ENCODE measurements around the gene AFAP1. TPM values are rescaled to one million over a fixed set of nuclear protein-coding genes. Genes with fewer than 3 reads are reported as not detected.

AFAP1 gene
- total RNA-seq, 2 experiments from 2014 or later: 7.1 to 7.9 TPM

DNA sequence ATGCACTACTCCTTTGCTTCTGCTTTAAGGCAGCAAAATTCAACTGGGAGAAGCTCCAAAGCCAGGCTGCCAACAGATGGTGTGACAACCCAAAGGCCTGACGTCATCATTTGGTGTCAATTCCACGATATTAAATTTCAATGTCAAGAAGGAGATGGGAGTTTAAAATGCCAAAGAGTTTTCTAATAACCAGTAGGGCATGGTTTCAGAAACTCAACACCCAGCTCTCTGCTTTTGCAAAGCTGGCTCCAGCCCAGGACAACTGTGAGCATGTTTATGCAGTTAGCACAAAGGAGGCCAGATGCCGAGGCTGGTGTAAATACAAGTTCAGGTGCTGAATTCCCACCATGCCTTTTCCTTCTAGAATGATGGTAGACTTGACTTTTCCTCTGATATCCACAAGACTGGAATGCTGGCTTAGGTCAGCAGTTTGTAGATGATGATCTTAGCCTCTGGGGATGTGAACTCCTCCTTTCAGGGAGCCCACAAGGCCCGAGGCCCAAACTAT, 67.3 kb downstream of the AFAP1 start:
- DNase-seq: no peak
- Mint-ChIP-seq H3K36me3 (ENCODE audit: low read depth) (no peaks in the 10 kb centered on the region), H3K4me1 (peaks cover 49% of the 10 kb centered on the region), H3K9me3 (no peaks in the 10 kb centered on the region), H3K4me3 (no peak overlapping the region), H3K27ac (no peak overlapping the region), H3K27me3 (no peaks in the 10 kb centered on the region)
- POLR2A ChIA-PET: no interaction called here
- CTCF ChIA-PET: interaction anchor here (0.7 to 1.0 kb wide), 2 partner anchors 28 to 1308 kb away, joined by 3 to 4 read pairs; no protein-coding TSS in a partner anchor

- POLR2A ChIA-PET: no interaction called here
- CTCF ChIA-PET: no interaction called here
- H3K4me1 Mint-ChIP-seq: peaks cover 44% of the 10 kb centered on the region
- no peak overlapping the region for H3K27ac Mint-ChIP-seq
- H3K4me3 Mint-ChIP-seq: no peak overlapping the region
- DNase-seq: no peak
- H3K27me3 Mint-ChIP-seq: no peaks in the 10 kb centered on the region
- no peaks in the 10 kb centered on the region for H3K36me3 Mint-ChIP-seq (ENCODE audit: low read depth)
- no peaks in the 10 kb centered on the region for H3K9me3 Mint-ChIP-seq
Measured at GRCh38 chr4:7871356-7871755, 68.3 kb downstream of the AFAP1 start.

GRCh38 chr4:7868892-7869471, 70.7 kb downstream of the AFAP1 start:
- peaks cover under 1% of the 10 kb centered on the region for H3K27me3 Mint-ChIP-seq
- H3K9me3 Mint-ChIP-seq: peaks cover 3% of the 10 kb centered on the region
- no peak overlapping the region for H3K4me3 Mint-ChIP-seq
- H3K36me3 Mint-ChIP-seq (ENCODE audit: low read depth): peaks cover 3% of the 10 kb centered on the region
- peak overlapping the region; percentile 85 for H3K27ac Mint-ChIP-seq
- DNase-seq: no peak
- POLR2A ChIA-PET: no interaction called here
- peaks cover 31% of the 10 kb centered on the region for H3K4me1 Mint-ChIP-seq
- CTCF ChIA-PET: interaction anchor here (0.7 to 2.1 kb wide), 2 partner anchors 8 to 25 kb away, joined by 3 to 5 read pairs; no protein-coding TSS in a partner anchor

DNA sequence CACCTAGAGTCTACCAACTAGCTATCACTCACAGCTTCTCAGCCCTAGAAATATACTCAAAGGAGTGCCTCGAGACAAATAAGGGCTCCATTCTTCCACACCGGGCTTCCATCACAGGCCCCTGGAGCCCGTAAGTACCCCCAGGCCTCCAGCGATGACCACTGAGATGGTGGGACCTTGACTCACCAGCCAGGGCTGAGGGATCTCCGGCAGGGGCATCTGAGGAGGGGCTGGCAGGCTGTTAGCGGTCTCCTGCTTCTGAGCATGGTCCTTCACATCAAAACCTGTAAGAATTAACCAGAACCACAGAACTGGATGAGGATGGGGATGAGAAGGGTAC, 71.3 kb downstream of the AFAP1 start:
- Mint-ChIP-seq H3K4me1 (peaks cover 28% of the 10 kb centered on the region), H3K27ac (peak overlapping the region; percentile 85), H3K9me3 (peaks cover 7% of the 10 kb centered on the region), H3K27me3 (peaks cover 2% of the 10 kb centered on the region), H3K36me3 (ENCODE audit: low read depth) (peaks cover 6% of the 10 kb centered on the region), H3K4me3 (no peak overlapping the region)
- DNase-seq: no peak
- CTCF ChIA-PET: interaction anchor here (0.7 to 2.1 kb wide), 2 partner anchors 8 to 24 kb away, joined by 3 to 5 read pairs; no protein-coding TSS in a partner anchor
- POLR2A ChIA-PET: no interaction called here

- Mint-ChIP-seq H3K4me1 (peaks cover 28% of the 10 kb centered on the region), H3K9me3 (peaks cover 8% of the 10 kb centered on the region), H3K4me3 (no peak overlapping the region), H3K27me3 (peaks cover 2% of the 10 kb centered on the region), H3K36me3 (ENCODE audit: low read depth) (peaks cover 6% of the 10 kb centered on the region), H3K27ac (peak overlapping the region; percentile 60)
- DNase-seq: no peak
- ChIA-PET POLR2A (no interaction called here), CTCF (interaction anchor here (0.7 to 2.1 kb wide), 2 partner anchors 9 to 24 kb away, joined by 3 to 5 read pairs; no protein-coding TSS in a partner anchor)
Measured at GRCh38 chr4:7867701-7868435, 71.8 kb downstream of the AFAP1 start.

DNA sequence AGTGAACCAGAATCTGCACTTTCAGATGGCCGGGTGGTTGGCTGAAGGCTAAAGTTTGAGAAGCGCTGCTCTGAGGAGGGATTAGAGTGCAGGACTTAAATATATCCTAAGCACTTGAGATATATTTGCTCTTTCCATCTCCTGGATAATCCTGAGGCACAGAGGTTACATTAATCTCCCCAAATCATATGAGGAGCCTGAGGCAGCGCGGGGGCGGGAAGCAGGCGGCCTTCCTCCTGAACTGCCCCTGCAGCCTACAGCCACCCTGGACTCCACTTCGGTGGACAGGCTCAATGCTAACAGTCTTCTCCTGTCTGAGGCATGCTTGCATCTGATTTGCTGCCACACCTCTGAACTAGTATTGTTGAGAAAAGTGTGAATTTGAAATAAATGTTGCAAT, 72.5 kb downstream of the AFAP1 start:
- no peak for DNase-seq
- no peak overlapping the region for H3K4me3 Mint-ChIP-seq
- peaks cover 28% of the 10 kb centered on the region for H3K4me1 Mint-ChIP-seq
- H3K27ac Mint-ChIP-seq: no peak overlapping the region
- peaks cover 2% of the 10 kb centered on the region for H3K27me3 Mint-ChIP-seq
- ChIA-PET POLR2A (no interaction called here), CTCF (no interaction called here)
- peaks cover 6% of the 10 kb centered on the region for H3K36me3 Mint-ChIP-seq (ENCODE audit: low read depth)
- peaks cover 8% of the 10 kb centered on the region for H3K9me3 Mint-ChIP-seq

- no peak overlapping the region for H3K27ac Mint-ChIP-seq
- no peak overlapping the region for H3K4me3 Mint-ChIP-seq
- ChIA-PET CTCF (interaction anchor here (1.4 kb wide), 1 partner anchor 9 kb away, joined by 6 read pairs; no protein-coding TSS in a partner anchor), POLR2A (no interaction called here)
- H3K27me3 Mint-ChIP-seq: peaks cover 2% of the 10 kb centered on the region
- H3K36me3 Mint-ChIP-seq (ENCODE audit: low read depth): peaks cover 6% of the 10 kb centered on the region
- H3K4me1 Mint-ChIP-seq: peaks cover 28% of the 10 kb centered on the region
- peaks cover 8% of the 10 kb centered on the region for H3K9me3 Mint-ChIP-seq
- no peak for DNase-seq
Measured at GRCh38 chr4:7865533-7865932, 74.1 kb downstream of the AFAP1 start.

- Mint-ChIP-seq H3K27ac (no peak overlapping the region), H3K4me1 (peaks cover 28% of the 10 kb centered on the region)
Measured at GRCh38 chr4:7864685-7865084, 75.0 kb downstream of the AFAP1 start.

DNA sequence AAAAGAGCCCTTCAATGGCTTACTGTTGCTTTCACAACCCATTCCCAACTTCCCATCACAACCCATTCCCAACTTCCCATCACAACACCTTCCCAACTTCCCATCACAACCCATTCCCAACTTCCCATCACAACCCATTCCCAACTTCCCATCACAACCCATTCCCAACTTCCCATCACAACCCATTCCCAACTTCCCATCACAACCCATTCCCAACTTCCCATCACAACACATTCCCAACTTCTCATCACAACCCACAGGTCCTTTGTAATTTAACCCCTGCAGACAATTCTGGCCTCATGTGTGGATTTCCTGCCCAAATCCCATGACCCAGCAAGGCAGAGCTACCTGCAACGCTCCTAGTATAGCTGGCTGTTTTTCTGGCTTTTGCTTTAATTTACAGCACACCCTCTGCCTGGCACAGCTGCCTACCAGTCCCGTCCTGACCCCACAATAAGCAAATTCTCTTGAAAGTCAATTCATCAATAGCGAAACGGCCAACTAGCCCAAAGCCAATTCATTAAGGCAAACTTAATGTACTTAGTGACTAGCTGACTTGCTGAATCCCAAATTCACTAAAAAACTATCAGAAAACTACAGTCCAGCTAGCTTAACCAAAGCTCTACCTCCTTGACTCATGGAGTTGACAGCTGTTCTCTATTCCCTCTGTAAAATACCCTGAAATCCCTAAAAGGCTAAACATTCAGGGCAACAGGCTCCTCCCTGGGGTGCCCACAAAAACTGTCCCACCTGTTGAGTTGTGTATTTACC, 75.6 kb downstream of the AFAP1 start:
- Mint-ChIP-seq H3K4me3 (peak overlapping the region; percentile 1), H3K9me3 (peaks cover 8% of the 10 kb centered on the region)

More at GRCh38 chr4:7864685-7865084, 75.0 kb downstream of the AFAP1 start:
- H3K9me3 Mint-ChIP-seq: peaks cover 8% of the 10 kb centered on the region
- ChIA-PET CTCF (interaction anchor here (1.4 kb wide), 1 partner anchor 10 kb away, joined by 6 read pairs; no protein-coding TSS in a partner anchor), POLR2A (interaction anchor here (0.7 kb wide), 1 partner anchor 104 kb away, joined by 3 read pairs; no protein-coding TSS in a partner anchor)
- H3K27me3 Mint-ChIP-seq: peaks cover 2% of the 10 kb centered on the region
- peaks cover 6% of the 10 kb centered on the region for H3K36me3 Mint-ChIP-seq (ENCODE audit: low read depth)
- no peak for DNase-seq
- H3K4me3 Mint-ChIP-seq: no peak overlapping the region

DNA sequence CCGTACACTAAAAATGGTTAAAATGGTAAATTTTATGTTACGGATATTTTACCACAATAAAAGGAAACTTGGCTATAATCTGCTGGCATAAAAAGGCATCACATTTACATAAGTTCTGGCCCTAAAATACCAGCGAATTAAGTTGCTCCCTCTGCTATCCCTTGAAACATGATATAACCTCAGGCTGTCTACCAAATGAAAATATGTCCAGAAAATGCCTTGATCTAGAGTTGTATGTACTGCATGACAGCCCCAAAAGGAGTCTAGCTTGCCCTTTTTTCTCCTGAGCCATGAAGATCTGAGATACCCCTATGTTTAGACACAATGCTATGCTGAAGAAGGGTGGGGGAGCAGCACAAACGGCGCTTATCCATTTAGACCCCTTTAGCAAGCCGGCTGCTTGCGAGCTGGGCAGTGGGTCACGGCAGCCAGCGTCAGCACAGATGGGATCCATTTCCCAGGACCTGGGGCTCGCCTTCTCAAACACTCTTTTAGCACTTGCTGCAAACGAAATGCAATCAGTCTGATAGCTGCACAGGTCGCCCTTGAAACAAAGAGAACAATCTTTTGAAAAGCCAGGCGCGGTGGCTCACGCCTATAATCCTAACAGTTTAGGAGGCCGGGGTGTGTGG, 77.0 kb downstream of the AFAP1 start:
- ChIA-PET CTCF (interaction anchor here (0.6 to 0.9 kb wide), 2 partner anchors 18 to 1896 kb away, joined by 3 read pairs; no protein-coding TSS in a partner anchor), POLR2A (no interaction called here)
- no peak overlapping the region for H3K4me3 Mint-ChIP-seq

More for the DNA sequence above, 75.6 kb downstream of the AFAP1 start:
- ChIA-PET POLR2A (interaction anchor here (0.7 kb wide), 1 partner anchor 105 kb away, joined by 3 read pairs; no protein-coding TSS in a partner anchor), CTCF (interaction anchor here (1.4 kb wide), 1 partner anchor 10 kb away, joined by 6 read pairs; no protein-coding TSS in a partner anchor)
- DNase-seq: peak; percentile 40
- peaks cover 28% of the 10 kb centered on the region for H3K4me1 Mint-ChIP-seq
- peaks cover 2% of the 10 kb centered on the region for H3K27me3 Mint-ChIP-seq
- H3K36me3 Mint-ChIP-seq (ENCODE audit: low read depth): peaks cover 6% of the 10 kb centered on the region
- peak overlapping the region; percentile 75 for H3K27ac Mint-ChIP-seq

DNA sequence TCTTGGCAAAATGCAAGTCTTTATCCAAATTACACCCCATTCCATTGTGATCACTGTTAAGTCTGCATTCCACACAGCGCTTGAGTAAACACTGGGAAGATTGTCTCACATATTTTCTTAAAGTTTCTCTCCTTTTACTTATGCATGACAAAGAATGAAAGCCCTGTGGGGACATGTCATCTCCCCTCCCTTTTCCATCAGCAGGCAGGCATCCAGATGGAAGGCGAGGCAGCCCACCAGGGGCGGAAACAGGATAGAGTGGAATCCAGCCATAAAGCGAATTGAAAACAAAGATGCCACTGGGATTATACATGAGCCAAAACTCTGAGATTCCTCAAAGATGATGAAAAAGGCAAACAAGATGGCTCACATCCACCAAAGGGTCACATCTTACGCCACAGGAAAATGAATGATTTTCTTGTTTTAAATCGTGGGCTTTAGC, 78.2 kb downstream of the AFAP1 start:
- no peak overlapping the region for H3K27ac Mint-ChIP-seq
- ChIA-PET POLR2A (no interaction called here), CTCF (no interaction called here)
- no peak for DNase-seq
- H3K36me3 Mint-ChIP-seq (ENCODE audit: low read depth): peaks cover 7% of the 10 kb centered on the region
- peaks cover 25% of the 10 kb centered on the region for H3K4me1 Mint-ChIP-seq
- H3K27me3 Mint-ChIP-seq: peaks cover 2% of the 10 kb centered on the region
- H3K9me3 Mint-ChIP-seq: peaks cover 8% of the 10 kb centered on the region
- H3K4me3 Mint-ChIP-seq: no peak overlapping the region

More for the DNA sequence above, 77.0 kb downstream of the AFAP1 start:
- DNase-seq: no peak
- peaks cover 18% of the 10 kb centered on the region for H3K4me1 Mint-ChIP-seq
- peaks cover 2% of the 10 kb centered on the region for H3K27me3 Mint-ChIP-seq
- peaks cover 6% of the 10 kb centered on the region for H3K36me3 Mint-ChIP-seq (ENCODE audit: low read depth)
- H3K27ac Mint-ChIP-seq: no peak overlapping the region
- H3K9me3 Mint-ChIP-seq: peaks cover 8% of the 10 kb centered on the region

GRCh38 chr4:7860600-7861163, 79.0 kb downstream of the AFAP1 start:
- peaks cover 8% of the 10 kb centered on the region for H3K9me3 Mint-ChIP-seq
- CTCF ChIA-PET: no interaction called here
- no peak for DNase-seq
- POLR2A ChIA-PET: no interaction called here
- peaks cover 29% of the 10 kb centered on the region for H3K4me1 Mint-ChIP-seq
- peaks cover 7% of the 10 kb centered on the region for H3K36me3 Mint-ChIP-seq (ENCODE audit: low read depth)
- H3K27me3 Mint-ChIP-seq: peaks cover 2% of the 10 kb centered on the region
- no peak overlapping the region for H3K27ac Mint-ChIP-seq
- H3K4me3 Mint-ChIP-seq: no peak overlapping the region

Data from activated CD4-positive, alpha-beta T cell treated with anti-CD3 and anti-CD28 coated beads, Interleukin-2, amount 10 ng/mL, durations not matched to agents 7 days and 5 days (primary cell).